HAP-1 (cell line): ENCODE measurements around the gene CTRB2.

Experiments used
- DNase-seq, 2 experiments: peaks; one replicate each; pipeline ENCODE4 v3.0.0-alpha.2; 2016 to 2020; ENCODE audit warnings: low spot score in 2 of 2
- H3K27me3 ChIP-seq: fragments of 250-450 bp; sonication (Bioruptor Pico); 2 replicates; pipeline ENCODE4 v1.5.1; 2020; ENCODE audit warnings: low read depth, mild to moderate bottlenecking, moderate library complexity
- H3K36me3 ChIP-seq: fragments of 250-450 bp; sonication (Bioruptor Pico); replicated peaks from 2 replicates; pipeline ENCODE4 v1.5.1; 2020; ENCODE audit warnings: mild to moderate bottlenecking
- H3K4me1 ChIP-seq: fragments of 250-450 bp; sonication (Bioruptor Pico); 2 replicates; pipeline ENCODE4 v1.5.1; 2020; ENCODE audit warnings: mild to moderate bottlenecking
- H3K4me3 ChIP-seq: fragments of 250-450 bp; sonication (Bioruptor Pico); 2 replicates; pipeline ENCODE4 v1.5.1; 2020; ENCODE audit warnings: mild to moderate bottlenecking, moderate library complexity
- H3K9me3 ChIP-seq: fragments of 250-450 bp; sonication (Bioruptor Pico); 2 replicates; pipeline ENCODE4 v1.5.1; 2020; ENCODE audit warnings: mild to moderate bottlenecking, moderate library complexity
- in situ Hi-C: fragments of 300-500 bp; cut with MboI; formaldehyde crosslinking; loops from 3 replicates; pipeline ENCODE4 v1.14.3; 2020; ENCODE audit warnings: low sequenced_read_pairs, inconsistent platforms, mixed read lengths

The CTRB2 gene

DNA sequence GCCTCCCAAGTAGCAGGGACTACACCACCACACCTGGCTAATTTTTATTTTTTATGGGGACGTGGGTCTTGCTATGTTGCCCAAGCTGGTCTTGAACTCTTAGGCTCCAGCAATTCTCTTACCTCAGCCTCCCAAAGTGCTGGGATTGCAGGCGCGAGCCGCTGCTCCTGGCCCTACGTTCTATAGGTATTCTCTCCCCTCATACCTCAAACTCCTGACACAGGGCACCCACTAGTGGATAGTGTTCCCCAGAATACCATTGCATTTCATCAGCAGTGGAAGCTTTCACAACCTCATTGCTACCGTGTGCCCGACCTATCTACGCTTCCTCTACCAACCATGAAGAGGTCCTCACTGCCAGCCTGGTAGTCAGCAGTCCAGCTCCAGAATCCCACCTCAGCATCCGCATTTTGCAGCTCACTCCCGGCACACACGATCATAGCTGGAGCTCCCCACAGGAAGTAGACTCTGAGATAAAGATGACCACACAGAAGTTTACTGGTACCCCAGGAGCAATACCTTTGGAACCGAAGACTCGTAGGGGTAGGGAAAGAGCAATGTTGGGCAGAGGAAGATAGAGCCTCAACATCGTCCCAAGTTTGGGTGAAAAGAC, 9.3 kb downstream of the CTRB2 start:
- no peak for DNase-seq
- Histone ChIP-seq H3K36me3 (no peaks in the 10 kb centered on the region), H3K4me1 (no peaks in the 10 kb centered on the region), H3K9me3 (no peaks in the 10 kb centered on the region), H3K27me3 (peaks cover 15% of the 10 kb centered on the region), H3K4me3 (no peak overlapping the region)
- in situ Hi-C loops: loop anchor here (5.0 to 10.0 kb wide), 2 partner anchors 190 to 567 kb away; no protein-coding TSS in a partner anchor

DNA sequence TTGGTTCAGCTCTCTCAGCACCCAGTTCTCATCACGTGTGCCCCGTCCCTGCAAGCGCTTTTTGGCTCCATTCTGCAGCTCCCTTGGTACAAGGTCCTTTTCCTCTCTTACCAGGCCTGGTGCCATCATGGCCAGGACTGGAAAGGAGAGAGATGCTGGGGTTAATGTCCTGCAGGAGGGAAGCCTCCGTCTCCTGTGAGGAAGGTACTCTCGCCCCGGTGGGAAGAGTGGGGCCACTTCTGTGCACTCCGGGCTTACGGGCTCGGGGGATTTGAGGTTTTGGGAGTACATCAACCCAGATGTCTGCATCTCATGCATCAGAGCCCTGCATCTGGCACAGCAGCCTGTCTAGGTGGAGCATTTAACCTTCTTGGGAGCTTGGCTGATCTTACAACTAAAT, 10.1 kb downstream of the CTRB2 start:
- H3K9me3 ChIP-seq: no peaks in the 10 kb centered on the region
- in situ Hi-C loops: loop anchor here (5.0 to 10.0 kb wide), 2 partner anchors 190 to 568 kb away; no protein-coding TSS in a partner anchor
- H3K27me3 ChIP-seq: peaks cover 15% of the 10 kb centered on the region
- H3K4me1 ChIP-seq: no peaks in the 10 kb centered on the region
- no peaks in the 10 kb centered on the region for H3K36me3 ChIP-seq
- no peak overlapping the region for H3K4me3 ChIP-seq
- DNase-seq: no peak

DNA sequence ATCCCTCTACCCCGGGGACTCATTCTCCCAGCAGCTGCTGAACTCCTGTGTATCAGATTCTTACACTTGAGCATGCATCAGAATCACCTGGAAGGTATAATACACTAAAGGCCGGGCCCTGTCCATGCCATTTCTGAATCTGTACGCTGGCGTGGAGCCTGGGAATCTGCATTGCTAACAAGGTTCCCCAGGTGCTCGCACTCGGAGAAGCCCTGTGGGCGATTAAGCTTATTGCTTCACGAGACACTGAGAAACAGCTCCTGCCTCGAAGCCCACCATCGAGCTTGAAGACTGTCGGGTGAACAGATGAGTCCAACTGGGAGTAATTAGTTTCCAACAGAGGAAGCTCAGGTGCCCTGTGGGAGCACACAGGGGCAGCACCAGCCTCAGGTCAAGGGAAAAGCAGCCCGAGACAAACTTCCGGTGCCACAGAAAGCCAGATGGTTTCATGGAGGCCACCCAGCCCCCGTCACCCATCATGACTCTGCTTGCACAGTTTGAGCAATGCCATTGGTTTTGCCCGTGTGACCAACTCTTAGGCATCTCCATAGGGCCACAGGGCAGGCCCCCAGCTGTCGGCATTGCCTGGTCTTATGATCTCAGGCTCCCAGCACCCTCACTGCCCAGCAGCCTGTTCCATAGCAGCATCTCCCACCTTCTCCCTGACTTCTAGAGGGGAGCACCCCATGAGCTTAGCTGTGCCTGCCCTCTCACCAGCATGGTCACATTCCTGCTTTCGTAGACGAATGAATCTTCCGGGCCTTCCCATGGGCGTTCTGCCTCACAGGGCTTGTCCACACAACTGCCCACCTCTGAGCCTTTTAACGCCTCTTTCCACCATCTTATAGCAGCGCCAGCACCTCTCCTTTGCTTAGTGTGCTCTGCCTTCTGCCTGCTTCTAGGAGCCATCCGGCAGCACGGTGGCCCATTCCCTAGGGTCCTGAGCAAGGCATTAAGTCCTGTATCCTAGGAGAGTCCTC, 10.9 kb downstream of the CTRB2 start:
- no peaks in the 10 kb centered on the region for H3K36me3 ChIP-seq
- no peaks in the 10 kb centered on the region for H3K9me3 ChIP-seq
- no peak overlapping the region for H3K4me3 ChIP-seq
- no peaks in the 10 kb centered on the region for H3K4me1 ChIP-seq
- no peak for DNase-seq
- in situ Hi-C loops: loop anchor here (5.0 to 10.0 kb wide), 2 partner anchors 191 to 569 kb away; no protein-coding TSS in a partner anchor
- H3K27me3 ChIP-seq: peaks cover 15% of the 10 kb centered on the region

DNA sequence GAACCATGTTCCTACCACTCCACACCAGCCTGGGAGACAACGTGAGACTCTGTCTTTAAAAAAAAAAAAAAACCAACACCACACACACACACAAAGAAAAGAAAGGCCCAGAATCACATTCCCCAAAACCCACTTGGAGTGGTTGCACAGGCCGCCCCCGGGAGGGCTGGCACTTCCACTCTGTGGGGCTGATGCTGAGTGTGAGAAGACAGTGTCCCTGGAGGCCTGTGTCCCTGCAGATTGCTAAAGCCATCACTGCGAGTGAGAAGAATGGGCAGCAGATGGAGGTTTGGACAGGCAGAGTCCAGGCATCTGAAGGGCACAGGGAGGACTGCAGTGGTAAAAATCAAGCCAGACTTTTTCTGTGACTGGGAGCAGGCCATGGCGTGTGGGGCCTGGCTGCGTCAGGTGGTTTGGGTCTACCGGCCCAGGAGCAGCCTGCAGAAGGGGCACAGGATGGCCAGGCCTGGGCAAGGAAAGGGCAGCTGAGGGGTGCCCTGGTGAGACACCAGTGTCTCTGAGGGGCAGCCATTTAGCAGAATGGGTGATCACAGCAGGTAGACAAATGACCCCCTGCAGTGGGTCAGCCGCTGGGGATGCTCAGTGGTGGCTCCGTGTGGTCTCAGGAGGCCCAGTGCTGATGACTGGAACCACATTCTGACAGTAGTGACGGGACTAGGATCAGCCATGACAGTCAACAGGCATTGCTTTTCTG, 13.1 kb downstream of the CTRB2 start:
- in situ Hi-C loops: loop anchor here (10.0 kb wide), 1 partner anchor 571 kb away; no protein-coding TSS in a partner anchor
- Histone ChIP-seq H3K4me3 (no peak overlapping the region), H3K9me3 (no peaks in the 10 kb centered on the region), H3K27me3 (peaks cover 15% of the 10 kb centered on the region), H3K4me1 (no peaks in the 10 kb centered on the region), H3K36me3 (no peaks in the 10 kb centered on the region)
- no peak for DNase-seq

DNA sequence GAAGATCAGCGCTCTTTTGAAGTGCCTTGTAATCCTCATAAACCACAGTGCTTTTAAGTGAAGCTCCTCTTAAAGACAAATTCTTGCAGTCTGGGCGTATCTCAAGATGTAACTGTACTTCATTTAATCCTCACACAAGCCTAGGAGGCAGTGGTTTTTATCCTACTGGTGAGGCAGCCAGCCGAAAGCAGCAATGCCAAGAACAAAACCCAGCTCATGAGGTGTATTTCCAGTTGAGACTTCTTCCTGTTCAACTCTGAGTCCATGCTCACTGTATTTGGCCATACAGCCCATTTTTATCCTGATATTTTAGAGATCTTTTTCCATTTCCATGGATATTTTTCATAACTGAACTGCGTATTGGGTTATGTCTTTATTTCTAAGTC, 13.7 kb downstream of the CTRB2 start:
- in situ Hi-C loops: loop anchor here (10.0 kb wide), 1 partner anchor 572 kb away; no protein-coding TSS in a partner anchor
- H3K36me3 ChIP-seq: no peaks in the 10 kb centered on the region
- peaks cover 12% of the 10 kb centered on the region for H3K27me3 ChIP-seq
- no peak for DNase-seq
- H3K4me1 ChIP-seq: no peaks in the 10 kb centered on the region
- H3K4me3 ChIP-seq: no peak overlapping the region
- H3K9me3 ChIP-seq: no peaks in the 10 kb centered on the region

DNA sequence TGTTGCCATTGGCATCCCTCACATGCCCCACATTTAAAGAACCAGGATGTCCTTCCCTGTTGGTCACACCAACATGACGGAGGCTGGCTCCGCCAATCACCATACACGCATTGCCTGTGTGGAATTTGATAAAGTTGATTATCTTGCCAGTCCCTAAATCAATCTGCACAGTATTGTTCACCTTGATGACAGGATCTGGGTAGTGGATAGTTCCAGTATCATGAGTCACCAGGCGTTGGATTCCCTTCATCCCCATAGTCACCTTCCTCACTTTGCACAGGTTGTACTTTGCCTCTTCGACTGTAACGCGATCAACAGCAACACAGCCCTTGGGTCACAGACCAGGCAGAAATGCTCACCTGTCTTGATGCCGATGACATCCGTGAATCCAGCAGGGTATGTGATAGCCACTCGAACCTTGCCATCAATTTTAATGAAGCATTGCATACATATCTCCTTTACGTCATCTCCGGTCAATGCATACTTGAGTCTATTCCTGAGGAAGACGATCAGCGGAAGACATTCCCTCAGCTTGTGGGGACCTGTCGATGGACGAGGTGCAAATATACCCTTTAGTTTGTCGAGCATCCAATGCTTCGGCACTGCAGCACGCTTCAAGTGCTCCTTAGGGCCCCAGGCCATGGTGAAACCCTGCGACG, 14.2 kb downstream of the CTRB2 start:
- H3K9me3 ChIP-seq: no peaks in the 10 kb centered on the region
- in situ Hi-C loops: loop anchor here (10.0 kb wide), 1 partner anchor 572 kb away; no protein-coding TSS in a partner anchor
- no peaks in the 10 kb centered on the region for H3K36me3 ChIP-seq
- no peak overlapping the region for H3K4me3 ChIP-seq
- no peaks in the 10 kb centered on the region for H3K4me1 ChIP-seq
- peaks cover 7% of the 10 kb centered on the region for H3K27me3 ChIP-seq
- no peak for DNase-seq

DNA sequence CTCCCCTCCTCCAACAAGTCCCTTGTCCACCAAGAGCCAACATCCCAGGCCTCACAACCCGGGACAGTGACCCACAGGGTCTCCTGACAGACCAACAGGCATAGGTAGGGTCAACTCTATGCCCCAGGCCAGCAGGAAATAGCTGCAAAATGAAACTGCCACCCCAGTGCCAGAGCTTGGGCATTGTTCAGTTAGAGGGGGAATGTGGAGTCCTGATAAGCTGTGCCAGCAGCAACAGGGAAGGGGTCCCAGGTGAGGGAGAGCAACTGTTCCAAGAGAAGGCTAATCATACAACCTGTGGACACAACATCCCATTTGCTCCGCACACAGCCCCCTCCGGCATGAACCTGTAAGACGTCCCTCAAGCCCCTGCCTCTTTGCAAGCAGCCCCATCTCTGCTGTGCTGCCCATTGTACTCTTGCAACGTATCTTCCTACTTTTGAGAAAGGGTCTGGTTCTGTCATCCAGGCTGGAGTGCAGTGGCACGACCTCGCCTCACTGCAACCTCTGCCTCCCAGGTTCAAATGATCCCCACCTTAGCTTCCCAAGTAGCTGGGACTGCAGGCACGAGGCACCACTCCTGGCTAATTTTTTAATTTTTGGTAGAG, 17.2 kb downstream of the CTRB2 start:
- H3K27me3 ChIP-seq: no peaks in the 10 kb centered on the region
- in situ Hi-C loops: loop anchor here (10.0 kb wide), 1 partner anchor 575 kb away; no protein-coding TSS in a partner anchor
- no peaks in the 10 kb centered on the region for H3K4me1 ChIP-seq
- H3K36me3 ChIP-seq: no peaks in the 10 kb centered on the region
- DNase-seq: no peak
- peaks cover 2% of the 10 kb centered on the region; the same call in 1 of the 2 replicates for H3K9me3 ChIP-seq
- no peak overlapping the region for H3K4me3 ChIP-seq

DNA sequence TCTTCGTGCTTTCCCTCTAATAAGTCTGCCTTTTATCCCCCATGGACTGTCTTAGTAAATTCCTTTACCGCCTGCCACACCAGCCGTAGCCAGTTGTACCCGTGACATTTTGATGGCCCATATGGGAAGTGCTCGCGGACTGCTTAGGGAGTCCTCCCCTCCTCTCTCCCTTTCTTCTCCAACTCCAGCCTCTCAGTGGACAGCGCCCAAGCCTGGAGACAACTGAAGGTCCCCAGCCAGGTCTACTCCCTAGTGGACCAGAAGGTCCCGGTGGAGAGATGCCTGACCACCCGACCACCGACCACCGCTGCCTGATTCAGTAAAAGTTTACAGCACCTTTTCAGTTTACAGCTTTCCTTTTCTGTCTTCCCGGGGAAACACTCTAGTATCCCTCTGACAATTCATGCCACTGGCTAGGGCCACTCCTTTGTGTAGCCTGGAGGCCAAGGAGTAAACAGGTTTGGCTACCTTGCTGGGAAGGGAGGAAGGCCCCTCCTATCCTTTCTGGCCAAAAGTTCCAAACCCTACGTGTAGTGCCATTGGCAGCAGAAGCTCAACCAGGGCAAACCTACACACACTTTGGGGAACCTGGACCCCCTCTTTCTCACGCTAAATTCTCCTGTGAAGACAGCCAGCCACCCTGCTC, 18.0 kb downstream of the CTRB2 start:
- Histone ChIP-seq H3K4me3 (no peak overlapping the region), H3K36me3 (no peaks in the 10 kb centered on the region), H3K27me3 (no peaks in the 10 kb centered on the region), H3K9me3 (peaks cover 2% of the 10 kb centered on the region; the same call in 1 of the 2 replicates), H3K4me1 (no peaks in the 10 kb centered on the region)
- DNase-seq: no peak
- in situ Hi-C loops: no loop called here

DNA sequence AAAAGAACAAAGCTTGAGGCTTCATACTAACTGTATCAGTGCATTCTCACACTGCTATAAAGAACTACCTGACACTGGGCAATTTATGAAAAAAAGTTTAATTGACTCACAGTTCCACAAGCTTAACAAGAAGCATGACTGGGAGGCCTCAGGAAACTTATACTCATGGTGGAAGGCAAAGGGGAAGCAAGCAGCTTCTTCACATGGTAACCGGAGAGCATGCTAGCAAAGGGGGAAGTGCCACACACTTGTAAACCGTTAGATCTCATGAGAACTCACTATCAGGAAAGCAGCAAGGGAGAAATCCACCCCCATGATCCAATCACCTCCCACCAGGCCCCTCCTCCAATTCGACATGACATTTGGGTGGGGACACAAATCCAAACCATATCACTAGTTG, 25.3 kb downstream of the CTRB2 start:
- H3K4me3 ChIP-seq: no peak overlapping the region
- H3K4me1 ChIP-seq: no peaks in the 10 kb centered on the region
- H3K36me3 ChIP-seq: no peaks in the 10 kb centered on the region
- no peak for DNase-seq
- peaks cover 2% of the 10 kb centered on the region for H3K9me3 ChIP-seq
- H3K27me3 ChIP-seq: no peaks in the 10 kb centered on the region
- in situ Hi-C loops: no loop called here

DNA sequence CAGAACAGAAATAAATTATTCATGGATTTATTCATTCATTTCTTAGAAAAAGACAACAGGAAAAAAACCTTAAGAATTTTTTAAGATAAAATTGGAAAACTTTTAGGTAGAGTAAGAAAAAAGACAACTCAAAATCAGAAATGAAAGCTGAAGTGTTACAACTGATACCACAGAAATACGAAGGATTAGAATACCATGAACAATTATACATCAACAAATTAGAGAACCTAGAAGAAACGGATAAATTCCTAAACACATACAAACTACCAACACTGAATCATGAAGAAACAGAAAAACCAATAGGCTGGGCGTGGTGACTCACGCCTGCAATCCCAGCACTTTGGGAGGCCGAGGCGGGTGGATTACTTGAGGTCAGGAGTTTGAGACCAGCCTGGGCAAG, 27.8 kb downstream of the CTRB2 start:
- no peaks in the 10 kb centered on the region for H3K4me1 ChIP-seq
- DNase-seq: no peak
- peaks cover 2% of the 10 kb centered on the region for H3K9me3 ChIP-seq
- in situ Hi-C loops: no loop called here
- no peaks in the 10 kb centered on the region for H3K36me3 ChIP-seq
- no peaks in the 10 kb centered on the region for H3K27me3 ChIP-seq
- no peak overlapping the region for H3K4me3 ChIP-seq

DNA sequence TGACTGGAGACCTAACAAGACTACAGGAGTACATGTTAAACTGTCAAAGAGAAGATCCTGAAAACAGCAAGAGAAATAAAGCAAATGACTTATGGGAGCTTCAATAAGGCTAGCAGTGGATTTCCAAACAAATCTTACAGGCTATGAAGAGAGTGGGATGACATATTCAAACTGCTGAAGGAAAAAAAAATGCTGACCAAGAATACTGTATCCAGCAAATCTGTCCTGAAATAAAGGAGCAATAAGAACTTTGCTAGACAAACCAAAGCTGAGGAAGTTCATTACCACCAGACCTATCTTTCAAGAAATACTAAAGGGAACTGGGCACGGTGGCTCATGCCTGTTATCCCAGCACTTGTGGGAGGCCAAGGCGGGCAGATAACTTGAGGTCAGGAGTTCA, 30.0 kb downstream of the CTRB2 start:
- DNase-seq: no peak
- H3K4me3 ChIP-seq: no peak overlapping the region
- in situ Hi-C loops: no loop called here
- no peaks in the 10 kb centered on the region for H3K27me3 ChIP-seq
- H3K4me1 ChIP-seq: no peaks in the 10 kb centered on the region
- no peaks in the 10 kb centered on the region for H3K36me3 ChIP-seq
- peaks cover 6% of the 10 kb centered on the region for H3K9me3 ChIP-seq

DNA sequence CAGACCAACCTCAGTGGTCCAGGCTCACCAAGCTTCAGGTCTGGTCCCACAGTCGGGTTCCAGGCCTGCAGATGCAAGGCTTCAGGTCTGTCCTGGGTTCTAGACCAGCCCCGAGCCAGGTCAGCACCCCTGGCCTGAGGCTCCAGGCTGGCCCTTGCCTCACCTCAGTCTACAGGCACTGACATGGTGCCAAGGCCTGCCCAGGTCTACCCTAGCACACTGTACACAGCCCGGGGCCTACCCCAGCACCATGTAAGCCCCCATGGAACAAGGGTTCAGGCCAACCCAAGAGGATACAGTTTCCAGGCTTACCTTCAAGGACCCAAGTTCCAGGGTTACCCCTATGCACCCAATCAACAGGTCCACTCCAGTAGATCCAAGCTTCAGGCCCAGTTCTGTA, 31.9 kb downstream of the CTRB2 start:
- Histone ChIP-seq H3K36me3 (peaks cover 3% of the 10 kb centered on the region; the same call in 1 of the 2 replicates), H3K4me3 (no peak overlapping the region), H3K27me3 (no peaks in the 10 kb centered on the region), H3K4me1 (no peaks in the 10 kb centered on the region), H3K9me3 (peaks cover 10% of the 10 kb centered on the region)
- DNase-seq: no peak
- in situ Hi-C loops: no loop called here
